ENCODE results near the gene DRC1.

- no peak for TF ChIP-seq CTCF (conservative IDR thresholded peaks at IDR 0.05 in 1 of 2, IDR thresholded peaks at IDR 0.05 in 1 of 2; ENCODE audit: low read depth in 1 of 2, low read length in 2 of 2)
- no peak for TF ChIP-seq EZH2 (IDR thresholded peaks at IDR 0.05; ENCODE audit: low read length, missing control alignments)
Measured at GRCh38 chr2:26457695-26458364, 56.1 kb downstream of the DRC1 start.
